ENCODE data around the gene HARBI1.
A peak's percentile ranks its signal among the peaks of the same experiment; 100 is the strongest.
"Not testable (repeated sequence)": the region's sequence is repeated elsewhere in the genome, so short reads cannot be mapped to it uniquely, and the experiment has no call there.

HARBI1 gene

GRCh38 chr11:46594785-46595184 lies 22.2 kb downstream of the HARBI1 start:
- DNase-seq, result no peak

GRCh38 chr11:46594374-46594700 lies 22.7 kb downstream of the HARBI1 start:
- no peak for DNase-seq

GRCh38 chr11:46593550-46594373 lies 23.3 kb downstream of the HARBI1 start, which contains the start of gene AMBRA1:
AMBRA1 (minus strand) TSS chr11:46594023; CDS start chr11:46548380, 45,643 bp downstream.
- DNase-seq, result peak; percentile 84

GRCh38 chr11:46590740-46591605 lies 26.1 kb downstream of the HARBI1 start:
- no peak for DNase-seq

GRCh38 chr11:46588915-46589314 lies 28.1 kb downstream of the HARBI1 start:
- no peak for DNase-seq

- no peak for DNase-seq
Observed at GRCh38 chr11:46588131-46588530, 28.9 kb downstream of the HARBI1 start.

- DNase-seq, result not testable (repeated sequence)
Observed at GRCh38 chr11:46583513-46583912, 33.5 kb downstream of the HARBI1 start.

GRCh38 chr11:46582588-46582987 lies 34.4 kb downstream of the HARBI1 start:
- DNase-seq, result no peak

GRCh38 chr11:46577058-46577457 lies 40.0 kb downstream of the HARBI1 start:
- DNase-seq, result no peak

GRCh38 chr11:46574656-46575055 lies 42.4 kb downstream of the HARBI1 start:
- DNase-seq, result no peak

GRCh38 chr11:46570790-46571398 lies 46.1 kb downstream of the HARBI1 start:
- no peak for DNase-seq

GRCh38 chr11:46565232-46565840 lies 51.7 kb downstream of the HARBI1 start:
- no peak for DNase-seq

- no peak for DNase-seq
Observed at GRCh38 chr11:46564459-46564858, 52.6 kb downstream of the HARBI1 start.

GRCh38 chr11:46562527-46562926 lies 54.5 kb downstream of the HARBI1 start:
- no peak for DNase-seq

GRCh38 chr11:46560300-46560991 lies 56.6 kb downstream of the HARBI1 start:
- peak; percentile 6 for DNase-seq

GRCh38 chr11:46559815-46560214 lies 57.2 kb downstream of the HARBI1 start:
- DNase-seq, result no peak

GRCh38 chr11:46557684-46558151 lies 59.3 kb downstream of the HARBI1 start:
- no peak for DNase-seq

- no peak for DNase-seq
Observed at GRCh38 chr11:46555267-46556054, 61.6 kb downstream of the HARBI1 start.

GRCh38 chr11:46554213-46555147 lies 62.5 kb downstream of the HARBI1 start:
- no peak for DNase-seq

- no peak for DNase-seq
Observed at GRCh38 chr11:46553814-46554212, 63.2 kb downstream of the HARBI1 start.
